ENCODE measurements around the gene JCAD. TPM values are rescaled to one million over a fixed set of nuclear protein-coding genes. Genes with fewer than 3 reads are reported as not detected.
A peak's percentile ranks its signal among the peaks of the same experiment; 100 is the strongest.

The JCAD gene
- total and polyA plus RNA-seq, 9 of the 15 experiments (the other 6 are each of a cell fraction or from before 2014, with no cell fraction given) = not detected

- TF ChIP-seq E2F1 (CRISPR knock-in tag; IDR thresholded peaks at IDR 0.05) = no peak
- no peak for TF ChIP-seq PKNOX1 (IDR thresholded peaks at IDR 0.05)
- no peak for TF ChIP-seq FOXJ2 (tag; IDR thresholded peaks at IDR 0.05)
- no peak for TF ChIP-seq TCFL5 (CRISPR knock-in tag; conservative IDR thresholded peaks at IDR 0.05)
- TF ChIP-seq ZNF124 (CRISPR knock-in tag; IDR thresholded peaks at IDR 0.05) = no peak
- TF ChIP-seq POLR2B (IDR thresholded peaks at IDR 0.05; ENCODE audit: low read depth, partially characterized antibody) = no peak
These were observed 4.1 kb downstream of the JCAD start (continued) for GRCh38 chr10:30055226-30055662.

- FAIRE-seq (no peak), ATAC-seq (no peak), DNase-seq (ENCODE audit: extremely low read depth in 1 of 4, low spot score in 3 of 4) (no peak)
- Histone ChIP-seq H4K20me1 (replicated peaks; ENCODE audit: control insufficient read depth, insufficient read depth, low read length) (no peaks in the 10 kb centered on the region), H3K9me1 (ENCODE audit: control insufficient read depth, insufficient read depth, low read length) (no peaks in the 10 kb centered on the region), H3K9ac (ENCODE audit: insufficient read depth in 1 of 2, low read depth in 2 of 2, low read length in 2 of 2) (no peak overlapping the region), H3K27me3 (ENCODE audit: control insufficient read depth in 2 of 2, insufficient read depth in 2 of 2, low read length in 2 of 2) (peaks cover 10 to 26% of the 10 kb centered on the region in 2 experiments), H3K9me3 (replicated peaks; ENCODE audit: control insufficient read depth, insufficient read depth, low read depth, low read length) (no peaks in the 10 kb centered on the region), H3K27ac (ENCODE audit: extremely low read depth, low read depth, low read length) (no peak overlapping the region), H2AFZ (ENCODE audit: low read depth, low read length) (no peak overlapping the region), H3K4me1 (replicated peaks in 1 of 2; ENCODE audit: control insufficient read depth in 2 of 2, insufficient read depth in 2 of 2, low read length in 2 of 2) (peaks cover 0 to 4% of the 10 kb centered on the region in 2 experiments; a peak in 1 of 5 replicates), H3K36me3 (ENCODE audit: control insufficient read depth, insufficient read depth, low read length) (no peaks in the 10 kb centered on the region), H3K4me3 (no peak overlapping the region), H3K4me2 (ENCODE audit: insufficient read depth, low read length) (no peak overlapping the region), H3K79me2 (ENCODE audit: control insufficient read depth, insufficient read depth, low read length) (no peaks in the 10 kb centered on the region)
- ChIA-PET POLR2A (interaction anchor here (0.6 to 1.7 kb wide), 2 partner anchors 13 to 317 kb away, joined by 3 to 5 read pairs; no protein-coding TSS in a partner anchor), CTCF (ENCODE audit: low intra/inter-chr PET ratio) (no interaction called here)
- TF ChIP-seq FOSL1 (tag; conservative IDR thresholded peaks at IDR 0.05) (peak; percentile 32; the same call in 1 of the 2 replicates), NFATC3 (IDR thresholded peaks at IDR 0.05) (no peak), RNF2 (IDR thresholded peaks at IDR 0.05) (no peak), NKRF (IDR thresholded peaks at IDR 0.05; ENCODE audit: borderline replicate concordance) (no peak)
- BruUV-seq (replicated peaks) = no TSS peak
- intact Hi-C loops (cut with micrococcal nuclease) (no loop called here), in situ Hi-C loops (cut with MboI) (no loop called here)
- WGBS (ENCODE audit: insufficient coverage, low coverage, missing lambda C conversion rate) = under 1% methylated on average over 6 of the region's 6 CpGs
These were observed 7.3 kb downstream of the JCAD start for GRCh38 chr10:30052062-30052461.

Data from K562 (cell line).